Left ventricle myocardium inferior (tissue), 1 donor: ENCODE measurements around the gene HOXD10. TPM values are rescaled to one million over a fixed set of nuclear protein-coding genes. Genes with fewer than 3 reads are reported as not detected.

Experiments used
- DNase-seq: peaks from one replicate; pipeline ENCODE4 v3.0.0-alpha.2; 2020
- H3K27ac ChIP-seq: fragments of 200-600 bp; replicated peaks from 2 replicates; pipeline ENCODE4 v1.8.0; 2021
- H3K27me3 ChIP-seq: fragments of 200-600 bp; 2 replicates; pipeline ENCODE4 v1.8.0; 2021; ENCODE audit warnings: low read depth
- H3K36me3 ChIP-seq: fragments of 200-600 bp; 2 replicates; pipeline ENCODE4 v1.8.0; 2021
- H3K4me1 ChIP-seq: fragments of 200-600 bp; 2 replicates; pipeline ENCODE4 v1.8.0; 2021
- H3K4me3 ChIP-seq: fragments of 200-600 bp; 2 replicates; pipeline ENCODE4 v1.8.0; 2021; ENCODE audit warnings: mild to moderate bottlenecking, moderate library complexity
- H3K9me3 ChIP-seq: fragments of 200-600 bp; replicated peaks from 2 replicates; pipeline ENCODE4 v1.8.0; 2021
- intact Hi-C: fragments of 100-400 bp; cut with micrococcal nuclease; formaldehyde crosslinking; loops from one replicate; pipeline ENCODE4 v1.11.0; 2022
- total RNA-seq: library from RNA; stranded (reverse); fragmentation: NEBNext Ultra II Directional; extraction: Animal tissue kit (Norgen Biotek cat#: 25700); gene quantifications from one replicate; pipeline ENCODE4 v1.2.1, GENCODE V29; 2021
- TF ChIP-seq, protein P1 (sequence below): fragments of 200-600 bp; IDR thresholded peaks from 2 replicates; pipeline ENCODE4 v1.8.0; 2021; ENCODE audit warnings: antibody characterized with exemption, mild to moderate bottlenecking, borderline replicate concordance
- donor health status: DM: no; HTN: yes; CAD: no; lungs with severe emphysema.

The HOXD10 gene
- total RNA-seq, 1 donor from 2014 or later = not detected

- H3K9me3 ChIP-seq = peaks cover 2% of the 10 kb centered on the region
- no peak overlapping the region for H3K27ac ChIP-seq
- DNase-seq = no peak
- H3K27me3 ChIP-seq = peaks cover 100% of the 10 kb centered on the region
- peaks cover 26% of the 10 kb centered on the region for H3K4me1 ChIP-seq
- H3K36me3 ChIP-seq = no peaks in the 10 kb centered on the region
- no peak overlapping the region for H3K4me3 ChIP-seq
- TF ChIP-seq, protein P1, sequence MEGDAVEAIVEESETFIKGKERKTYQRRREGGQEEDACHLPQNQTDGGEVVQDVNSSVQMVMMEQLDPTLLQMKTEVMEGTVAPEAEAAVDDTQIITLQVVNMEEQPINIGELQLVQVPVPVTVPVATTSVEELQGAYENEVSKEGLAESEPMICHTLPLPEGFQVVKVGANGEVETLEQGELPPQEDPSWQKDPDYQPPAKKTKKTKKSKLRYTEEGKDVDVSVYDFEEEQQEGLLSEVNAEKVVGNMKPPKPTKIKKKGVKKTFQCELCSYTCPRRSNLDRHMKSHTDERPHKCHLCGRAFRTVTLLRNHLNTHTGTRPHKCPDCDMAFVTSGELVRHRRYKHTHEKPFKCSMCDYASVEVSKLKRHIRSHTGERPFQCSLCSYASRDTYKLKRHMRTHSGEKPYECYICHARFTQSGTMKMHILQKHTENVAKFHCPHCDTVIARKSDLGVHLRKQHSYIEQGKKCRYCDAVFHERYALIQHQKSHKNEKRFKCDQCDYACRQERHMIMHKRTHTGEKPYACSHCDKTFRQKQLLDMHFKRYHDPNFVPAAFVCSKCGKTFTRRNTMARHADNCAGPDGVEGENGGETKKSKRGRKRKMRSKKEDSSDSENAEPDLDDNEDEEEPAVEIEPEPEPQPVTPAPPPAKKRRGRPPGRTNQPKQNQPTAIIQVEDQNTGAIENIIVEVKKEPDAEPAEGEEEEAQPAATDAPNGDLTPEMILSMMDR = no peak
- intact Hi-C loops = no loop called here
These were observed 39.8 kb upstream of the HOXD10 start for GRCh38 chr2:176076796-176077195.

DNA sequence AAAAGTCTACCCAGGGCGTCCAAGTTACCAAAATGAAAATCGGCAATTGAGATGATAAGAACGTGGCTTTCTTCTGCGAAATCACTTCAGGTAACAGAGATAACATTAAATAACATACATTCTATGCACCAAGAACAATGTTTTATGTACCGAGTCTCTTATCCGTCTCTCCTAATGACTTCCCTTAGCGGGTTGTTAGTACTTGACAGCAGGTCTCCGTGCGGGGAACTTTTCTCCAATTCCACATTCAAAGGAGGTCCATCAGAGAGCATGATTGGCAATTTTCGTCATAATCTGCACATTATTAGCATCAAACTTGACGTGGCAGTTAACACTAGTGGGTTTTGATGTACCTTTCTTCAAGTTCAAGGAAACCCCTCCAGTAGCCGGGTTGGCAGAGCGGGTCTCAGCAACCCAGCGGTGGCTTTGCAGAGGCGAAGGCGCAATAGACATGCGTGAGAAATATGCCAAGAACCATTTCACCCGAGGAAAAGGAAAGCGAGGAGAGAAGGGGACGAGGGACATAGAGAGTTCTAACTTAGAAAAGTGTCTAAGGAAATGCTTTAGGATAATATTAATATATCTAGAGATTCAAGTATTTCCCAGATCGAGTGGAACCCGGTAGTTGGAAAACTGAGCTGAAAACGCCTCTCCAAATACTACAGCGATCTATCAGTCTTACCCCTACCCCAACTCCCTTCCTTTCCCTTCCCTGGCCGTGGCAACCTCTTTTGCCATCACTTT, 37.9 kb upstream of the HOXD10 start:
- Histone ChIP-seq H3K27ac (no peak overlapping the region), H3K4me1 (peaks cover 35% of the 10 kb centered on the region), H3K9me3 (peaks cover 6% of the 10 kb centered on the region), H3K27me3 (peaks cover 100% of the 10 kb centered on the region), H3K4me3 (no peak overlapping the region), H3K36me3 (no peaks in the 10 kb centered on the region)
- TF ChIP-seq, protein P1 = no peak
- intact Hi-C loops = no loop called here
- no peak for DNase-seq

GRCh38 chr2:176079285-176079830, 37.2 kb upstream of the HOXD10 start:
- H3K9me3 ChIP-seq = peaks cover 6% of the 10 kb centered on the region
- TF ChIP-seq, protein P1 = no peak
- no peak overlapping the region for H3K27ac ChIP-seq
- peaks cover 35% of the 10 kb centered on the region for H3K4me1 ChIP-seq
- intact Hi-C loops = no loop called here
- peak overlapping the region; percentile 50 for H3K4me3 ChIP-seq
- H3K36me3 ChIP-seq = no peaks in the 10 kb centered on the region
- H3K27me3 ChIP-seq = peaks cover 100% of the 10 kb centered on the region
- DNase-seq = no peak

DNA sequence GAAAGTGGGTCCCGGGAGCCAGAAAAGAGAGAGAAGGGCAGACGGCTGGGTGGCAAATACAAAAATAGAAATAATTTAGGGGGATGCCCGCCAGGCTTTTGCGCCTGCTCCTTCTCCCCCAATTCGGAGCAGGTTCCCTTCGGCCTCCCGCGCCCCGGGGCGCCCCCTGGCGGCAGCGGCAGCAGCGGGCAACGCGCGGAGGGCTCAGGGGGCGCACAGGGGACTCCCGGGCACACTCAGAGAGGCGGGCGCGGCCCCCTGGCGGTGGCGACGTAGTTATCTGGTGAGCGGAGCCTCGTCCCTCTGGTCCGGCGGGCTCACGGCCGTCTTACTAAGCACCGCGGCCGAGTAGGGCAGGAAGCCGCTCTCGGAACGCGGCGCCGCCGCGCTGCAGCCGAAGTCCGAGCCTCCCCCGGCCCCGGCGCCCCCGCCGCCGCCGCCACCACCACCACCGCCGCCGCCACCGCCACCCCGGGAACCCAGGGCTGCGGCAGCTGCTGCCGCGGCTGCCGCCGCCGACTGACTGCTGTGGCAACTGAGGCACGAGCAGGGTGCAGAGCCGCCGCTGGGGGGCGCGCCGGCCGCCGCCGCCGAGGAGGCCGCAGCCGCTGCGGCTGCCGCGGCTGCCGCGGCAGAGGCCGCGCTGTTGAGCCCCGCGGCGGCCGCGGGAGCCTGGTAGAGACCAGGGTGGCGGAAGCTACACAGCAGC, 36.6 kb upstream of the HOXD10 start:
- no peak for DNase-seq
- H3K4me3 ChIP-seq = peak overlapping the region; percentile 50
- intact Hi-C loops = no loop called here
- no peaks in the 10 kb centered on the region for H3K36me3 ChIP-seq
- TF ChIP-seq, protein P1 = peak; percentile 69
- H3K9me3 ChIP-seq = peaks cover 6% of the 10 kb centered on the region
- no peak overlapping the region for H3K27ac ChIP-seq
- peaks cover 100% of the 10 kb centered on the region for H3K27me3 ChIP-seq
- H3K4me1 ChIP-seq = peaks cover 39% of the 10 kb centered on the region

- no peak for DNase-seq
- Histone ChIP-seq H3K27me3 (peaks cover 100% of the 10 kb centered on the region), H3K4me3 (peak overlapping the region; percentile 50), H3K4me1 (peaks cover 47% of the 10 kb centered on the region), H3K9me3 (peaks cover 6% of the 10 kb centered on the region), H3K36me3 (no peaks in the 10 kb centered on the region), H3K27ac (no peak overlapping the region)
- intact Hi-C loops = no loop called here
- TF ChIP-seq, protein P1 = no peak
These were observed 35.8 kb upstream of the HOXD10 start for GRCh38 chr2:176080540-176081375.
